DMS79 treated with DMSO at 0.1 percent for 48 hours (cell line): Measurements from ENCODE around the gene TGFB1.
"Not testable (repeated sequence)": the region's sequence is repeated elsewhere in the genome, so short reads cannot be mapped to it uniquely, and the experiment has no call there.

Experiments used
- DNase-seq: peaks from one replicate; lab custom pipeline; 2025; lab: John Stamatoyannopoulos, UW

TGFB1 gene

DNA sequence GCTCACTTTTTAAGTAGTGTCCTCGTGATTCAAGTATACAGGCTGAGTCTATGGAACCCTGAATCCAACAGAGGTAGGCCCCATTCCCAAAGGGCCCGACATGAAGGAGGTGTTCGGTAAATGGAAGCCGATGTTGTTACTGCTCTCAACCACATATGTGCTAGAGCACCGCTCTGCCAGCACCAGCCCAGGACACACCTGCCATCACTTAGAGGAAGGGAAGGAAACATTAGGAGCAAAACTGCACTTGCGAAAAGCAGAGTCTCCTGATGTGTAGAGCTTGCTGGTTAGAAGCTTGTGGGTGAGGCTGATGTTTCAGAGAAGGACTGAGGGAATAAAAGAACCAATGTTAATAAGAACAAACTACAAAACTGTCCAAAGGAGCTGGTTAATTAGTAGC lies 53.2 kb downstream of the TGFB1 start:
- DNase-seq, result no peak

GRCh38 chr19:41299755-41300089 lies 54.0 kb downstream of the TGFB1 start:
- DNase-seq, result peak; percentile 16

DNA sequence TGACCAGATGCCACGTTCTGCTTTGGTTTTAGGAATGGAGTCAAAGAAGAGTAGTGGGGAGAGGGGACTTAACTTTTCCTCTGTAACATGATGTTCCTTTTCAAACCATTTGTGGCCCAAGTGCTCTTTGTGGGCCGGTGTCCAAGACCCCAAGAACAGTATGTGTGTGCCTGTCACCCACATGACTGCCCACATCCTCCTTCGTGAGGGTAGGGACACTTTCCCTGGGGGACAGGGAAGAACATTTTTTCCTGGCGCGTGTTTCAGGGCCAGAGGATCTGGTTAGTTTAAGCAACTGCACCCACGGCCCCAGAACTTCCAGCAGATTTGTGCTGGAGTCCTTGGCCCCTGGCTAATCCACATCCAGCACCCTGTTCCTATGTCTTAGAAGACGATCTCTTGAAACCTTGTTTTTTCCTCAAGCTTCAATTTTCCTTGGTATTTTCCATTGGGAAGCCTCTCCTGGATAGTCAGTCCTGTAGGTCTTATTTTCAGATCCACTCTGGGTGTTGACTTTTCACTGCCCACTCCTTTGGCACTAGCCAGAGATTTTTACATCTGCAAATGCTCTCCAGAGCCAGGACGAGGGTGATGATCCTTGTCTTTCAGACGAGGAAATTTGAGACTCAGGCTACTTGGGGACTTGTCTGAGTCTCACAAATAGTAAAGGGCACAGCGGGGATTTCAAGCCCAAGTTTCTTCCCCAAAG lies 54.5 kb downstream of the TGFB1 start:
- DNase-seq, result no peak

DNA sequence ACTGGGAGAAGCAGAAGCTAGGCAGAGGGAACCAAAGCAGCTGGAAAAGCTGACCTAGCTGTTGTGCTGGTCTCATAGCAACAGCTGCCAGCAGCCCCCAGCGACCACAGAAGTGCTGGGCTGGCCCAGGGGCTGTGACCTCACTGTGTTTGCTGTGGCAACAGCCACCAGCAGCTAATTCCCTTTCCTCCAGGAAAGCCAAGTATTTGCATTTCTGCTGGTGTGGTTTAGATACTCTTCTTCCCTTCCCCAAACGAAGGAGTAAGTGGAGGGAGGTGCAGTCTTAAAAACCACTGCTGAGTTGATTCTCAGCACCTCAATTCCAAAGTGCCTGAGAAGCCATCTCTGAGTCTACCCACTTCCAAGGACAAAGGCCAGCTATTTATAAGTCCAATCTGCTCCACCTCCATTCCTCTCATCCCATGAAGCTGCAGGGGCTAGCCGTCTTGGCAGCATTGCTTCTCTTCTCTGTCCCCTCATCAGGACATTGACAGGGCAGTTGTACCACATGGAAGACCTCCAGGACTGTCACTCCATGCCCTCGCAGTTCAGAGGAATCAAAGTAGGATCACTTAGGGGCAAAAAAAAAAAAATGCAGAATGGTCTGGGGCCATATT lies 55.3 kb downstream of the TGFB1 start:
- DNase-seq, result peak; percentile 4

GRCh38 chr19:41297628-41298347 lies 55.9 kb downstream of the TGFB1 start:
- no peak for DNase-seq

- DNase-seq, result no peak
These were observed 57.3 kb downstream of the TGFB1 start for GRCh38 chr19:41296433-41296871.

DNA sequence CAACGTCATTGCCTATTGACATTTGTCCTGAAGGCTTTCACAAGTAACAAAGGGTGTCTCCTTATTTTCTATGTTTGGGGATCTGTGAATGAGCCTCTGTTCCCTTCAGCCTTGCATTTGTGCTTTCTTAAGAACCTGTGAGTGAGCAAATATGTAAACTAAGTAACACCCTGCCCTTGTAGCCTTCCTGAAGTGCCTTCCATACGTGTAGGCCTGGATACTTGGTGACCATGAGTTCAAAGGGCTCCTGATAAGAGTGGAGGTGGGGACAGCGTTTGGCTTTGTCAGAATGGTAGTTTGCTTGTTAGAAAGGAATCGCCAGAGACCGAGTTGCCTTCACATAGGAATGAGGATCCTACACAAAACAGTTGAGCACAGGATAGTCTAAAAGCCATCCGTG lies 58.2 kb downstream of the TGFB1 start:
- no peak for DNase-seq

DNA sequence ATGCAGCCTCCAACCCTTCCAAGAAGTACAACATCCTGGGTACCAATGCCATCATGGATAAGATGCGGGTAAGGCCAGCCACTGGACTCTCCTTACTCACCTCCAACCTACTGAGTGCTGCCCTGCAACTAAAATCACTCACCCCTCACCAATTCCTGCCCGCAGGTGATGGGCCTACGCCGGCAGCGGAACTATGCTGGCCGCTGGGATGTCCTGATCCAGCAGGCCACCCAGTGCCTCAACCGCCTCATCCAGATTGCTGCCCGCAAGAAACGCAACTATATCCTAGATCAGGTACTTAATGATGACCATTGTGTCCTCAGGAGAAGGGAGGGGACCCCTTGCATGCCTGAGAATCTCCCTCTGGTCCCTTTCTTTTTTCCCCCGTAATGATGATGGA lies 59.3 kb downstream of the TGFB1 start:
- DNase-seq, result no peak

- not testable (repeated sequence) for DNase-seq
These were observed 63.9 kb downstream of the TGFB1 start for GRCh38 chr19:41289814-41290213.

GRCh38 chr19:41288673-41289530 lies 64.8 kb downstream of the TGFB1 start:
- DNase-seq, result no peak
